Gastrocnemius medialis (tissue), 4 donors: ENCODE data around the gene PRXL2C. TPM values are rescaled to one million over a fixed set of nuclear protein-coding genes. Genes with fewer than 3 reads are reported as not detected.
A peak's percentile ranks its signal among the peaks of the same experiment; 100 is the strongest.

Source experiments
- ATAC-seq, 2 donors: fragments of 150-250 bp; one replicate each; pipeline ENCODE4 v1.9.1; 2016
- DNase-seq, 2 donors: peaks; one replicate each; pipeline ENCODE4 v3.0.0-alpha.2; 2019
- H3K27ac ChIP-seq, 4 donors: fragments of 200-600 bp; sonication (generic); 1 replicate in 1 of 4; 2 replicates in 3 of 4; pipeline ENCODE4 v1.5.1; 2016 to 2018; ENCODE audit warnings: mild to moderate bottlenecking in 2 of 4, moderate library complexity in 1 of 4
- H3K27me3 ChIP-seq, 3 donors: fragments of 200-600 bp; sonication (generic) in 2 of 3; 1 replicate in 1 of 3; 2 replicates in 2 of 3; pipeline versions ENCODE4 v1.5.1 to v1.6.0; 2016 to 2019; ENCODE audit warnings: mild to moderate bottlenecking in 1 of 3, moderate library complexity in 1 of 3
- H3K36me3 ChIP-seq, 2 donors: fragments of 200-600 bp; sonication (generic) in 1 of 2; one replicate each; pipeline ENCODE4 v1.5.1; 2017 to 2018
- H3K4me1 ChIP-seq, 2 donors: fragments of 200-600 bp; sonication (generic) in 1 of 2; one replicate each; pipeline ENCODE4 v1.5.1; 2016 to 2017; ENCODE audit warnings: mild to moderate bottlenecking in 2 of 2
- H3K4me3 ChIP-seq, 4 donors: fragments of 200-600 bp; sonication (generic) in 3 of 4; 1 replicate in 1 of 4; 2 replicates in 3 of 4; pipeline ENCODE4 v1.5.1; 2016 to 2019; ENCODE audit warnings: mild to moderate bottlenecking in 2 of 4
- H3K9me3 ChIP-seq, 3 donors: fragments of 200-600 bp; sonication (generic) in 2 of 3; 1 replicate in 1 of 3; 2 replicates in 2 of 3; pipeline ENCODE4 v1.5.1; 2016 to 2019
- POLR2A ChIP-seq, 2 donors: fragments of 450-650 bp; IDR thresholded peaks; one replicate each; pipeline ENCODE4 v1.6.1; 2017; ENCODE audit warnings: antibody characterized with exemption in 2 of 2, mild to moderate bottlenecking in 2 of 2, moderate library complexity in 2 of 2
- in situ Hi-C, 4 donors: fragments of 200-750 bp; cut with MboI; loops; one replicate each; pipeline versions ENCODE4 v1.15.0 to v1.8.0; 2017; ENCODE audit warnings: low sequenced_read_pairs in 4 of 4
- intact Hi-C: fragments of 100-400 bp; cut with DNase I; formaldehyde crosslinking; loops from one replicate; pipeline ENCODE4 v1.15.1; 2023; ENCODE audit warnings: low total_unique reads
- total RNA-seq, 4 donors: library from RNA; depleted of rRNA; stranded (reverse); fragments of >200 nt; gene quantifications; one replicate each; pipeline versions ENCODE4 v1.1.0 to v1.2.3, GENCODE V29; 2016
- TF ChIP-seq, protein P1 (sequence below), 5 experiments: fragments of 450-650 bp in 3 of 5; fragments of 200-600 bp in 2 of 5; sonication (generic) in 2 of 5; IDR thresholded peaks in 4 of 5; conservative IDR thresholded peaks in 1 of 5; 1 replicate in 4 of 5; 2 replicates in 1 of 5; pipeline ENCODE4 v1.5.1; 2016 to 2019; ENCODE audit warnings: antibody characterized with exemption in 5 of 5, mild to moderate bottlenecking in 3 of 5, moderate library complexity in 3 of 5

PRXL2C gene
- total RNA-seq, 4 donors from 2014 or later: 16.9 to 29.4 (median 23.8) TPM

DNA sequence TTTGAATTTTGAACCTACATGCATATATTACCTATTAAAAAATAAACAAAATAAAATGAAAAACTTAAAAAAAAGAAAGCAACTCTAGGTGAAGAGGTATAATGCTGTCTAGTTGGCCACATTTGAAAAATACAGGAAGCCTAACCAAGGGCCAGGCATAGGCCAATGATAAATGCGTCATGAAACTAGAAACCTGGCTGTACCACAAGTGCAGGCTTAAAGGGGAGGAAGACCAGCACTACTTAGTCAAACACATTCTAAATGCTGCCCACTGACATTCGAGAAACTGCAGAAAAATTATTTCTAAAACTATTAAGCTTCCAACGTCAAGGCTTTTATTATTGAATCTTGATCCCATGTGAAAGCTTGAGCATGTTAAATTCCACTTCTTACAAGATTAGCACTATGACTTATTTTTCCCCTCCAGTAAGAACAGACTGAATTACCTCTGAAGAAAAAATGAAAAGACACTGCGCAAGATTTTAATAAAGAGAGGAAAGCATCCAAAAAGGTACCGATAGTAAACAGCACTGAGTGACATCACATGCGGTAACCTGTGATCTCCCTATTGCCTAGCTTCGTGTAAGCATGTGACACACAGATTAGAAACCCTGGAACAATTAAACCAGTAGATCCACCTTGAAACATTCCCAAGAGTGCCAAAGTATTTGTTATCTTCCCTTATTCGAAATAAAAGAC, 51.7 kb downstream of the PRXL2C start:
- intact Hi-C loops (loop anchor here (1.0 kb wide), 1 partner anchor 43 kb away; no protein-coding TSS in a partner anchor), in situ Hi-C loops (loop anchor here in 1 of 4 donors (10.0 kb wide), 1 partner anchor 51 kb away; the partner anchor contains the start of gene PRXL2C)
- ATAC-seq (peak; percentile 89 to 92), DNase-seq (peak; percentile 18 to 38)
- H3K4me3 ChIP-seq: peak overlapping the region; percentile 10 to 37 (median 27)
- H3K27ac ChIP-seq: peak overlapping the region; percentile 73 to 84 (median 78)
- H3K36me3 ChIP-seq: no peaks in the 10 kb centered on the region
- H3K4me1 ChIP-seq: peaks cover 7 to 13% of the 10 kb centered on the region in 2 donors
- no peaks in the 10 kb centered on the region for H3K27me3 ChIP-seq
- TF ChIP-seq, protein P1, sequence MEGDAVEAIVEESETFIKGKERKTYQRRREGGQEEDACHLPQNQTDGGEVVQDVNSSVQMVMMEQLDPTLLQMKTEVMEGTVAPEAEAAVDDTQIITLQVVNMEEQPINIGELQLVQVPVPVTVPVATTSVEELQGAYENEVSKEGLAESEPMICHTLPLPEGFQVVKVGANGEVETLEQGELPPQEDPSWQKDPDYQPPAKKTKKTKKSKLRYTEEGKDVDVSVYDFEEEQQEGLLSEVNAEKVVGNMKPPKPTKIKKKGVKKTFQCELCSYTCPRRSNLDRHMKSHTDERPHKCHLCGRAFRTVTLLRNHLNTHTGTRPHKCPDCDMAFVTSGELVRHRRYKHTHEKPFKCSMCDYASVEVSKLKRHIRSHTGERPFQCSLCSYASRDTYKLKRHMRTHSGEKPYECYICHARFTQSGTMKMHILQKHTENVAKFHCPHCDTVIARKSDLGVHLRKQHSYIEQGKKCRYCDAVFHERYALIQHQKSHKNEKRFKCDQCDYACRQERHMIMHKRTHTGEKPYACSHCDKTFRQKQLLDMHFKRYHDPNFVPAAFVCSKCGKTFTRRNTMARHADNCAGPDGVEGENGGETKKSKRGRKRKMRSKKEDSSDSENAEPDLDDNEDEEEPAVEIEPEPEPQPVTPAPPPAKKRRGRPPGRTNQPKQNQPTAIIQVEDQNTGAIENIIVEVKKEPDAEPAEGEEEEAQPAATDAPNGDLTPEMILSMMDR (IDR thresholded peaks at IDR 0.05 in 4 of 5, conservative IDR thresholded peaks at IDR 0.05 in 1 of 5): no peak
- peak in 1 of 2 donors; percentile 24 for TF ChIP-seq POLR2A (IDR thresholded peaks at IDR 0.05)
- H3K9me3 ChIP-seq: no peaks in the 10 kb centered on the region

DNA sequence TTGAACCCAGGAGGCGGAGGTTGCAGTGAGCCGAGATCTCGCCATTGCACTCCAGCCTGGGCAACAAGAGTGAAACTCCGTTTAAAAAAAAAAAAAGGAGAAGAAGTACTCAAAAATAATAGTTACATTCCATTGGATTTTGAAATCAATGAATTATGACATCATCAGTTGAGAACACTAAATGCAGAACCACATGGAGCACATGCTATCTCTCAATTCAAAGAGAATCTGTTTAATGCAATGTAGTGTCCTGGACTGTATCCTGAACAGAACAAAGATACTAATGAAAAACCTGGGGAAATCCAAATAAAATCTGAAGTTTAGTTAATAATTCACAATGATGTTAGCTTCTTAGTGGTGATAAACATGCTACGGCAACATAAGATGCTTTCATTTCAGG, 55.8 kb downstream of the PRXL2C start:
- H3K4me1 ChIP-seq: peaks cover 7 to 13% of the 10 kb centered on the region in 2 donors
- no peaks in the 10 kb centered on the region for H3K27me3 ChIP-seq
- DNase-seq (no peak), ATAC-seq (no peak)
- no peak overlapping the region for H3K4me3 ChIP-seq
- in situ Hi-C loops (no loop called here), intact Hi-C loops (no loop called here)
- no peak overlapping the region for H3K27ac ChIP-seq
- no peaks in the 10 kb centered on the region for H3K36me3 ChIP-seq
- H3K9me3 ChIP-seq: no peaks in the 10 kb centered on the region
- TF ChIP-seq, protein P1 (IDR thresholded peaks at IDR 0.05 in 4 of 5, conservative IDR thresholded peaks at IDR 0.05 in 1 of 5): no peak
- TF ChIP-seq POLR2A (IDR thresholded peaks at IDR 0.05): no peak

DNA sequence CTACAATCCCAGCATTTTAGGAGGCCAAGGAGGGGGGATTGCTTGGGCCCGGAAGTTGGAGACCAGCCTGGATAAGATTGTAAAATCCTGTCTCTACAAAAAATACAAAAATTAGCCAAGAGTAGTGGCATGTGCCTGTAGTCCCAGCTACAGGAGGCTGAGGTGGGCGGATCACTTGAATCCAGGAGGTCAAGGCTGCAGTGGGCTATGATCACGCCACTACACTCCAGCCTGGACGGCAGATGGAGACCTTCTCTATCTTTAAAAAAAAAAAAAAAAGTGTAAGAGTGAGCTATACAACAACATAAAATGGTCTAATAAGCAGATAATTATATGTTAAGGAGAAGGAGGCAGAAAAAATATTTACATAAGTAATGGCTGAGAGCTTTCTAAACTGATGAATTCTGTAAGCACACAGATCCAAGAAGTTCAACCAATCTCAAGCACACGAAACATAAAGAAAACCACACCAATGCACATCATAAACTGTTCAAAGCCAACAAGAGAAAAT, 58.5 kb downstream of the PRXL2C start:
- TF ChIP-seq, protein P1 (IDR thresholded peaks at IDR 0.05 in 4 of 5, conservative IDR thresholded peaks at IDR 0.05 in 1 of 5): no peak
- no peak for TF ChIP-seq POLR2A (IDR thresholded peaks at IDR 0.05)
- Histone ChIP-seq H3K36me3 (no peaks in the 10 kb centered on the region), H3K27me3 (no peaks in the 10 kb centered on the region), H3K4me3 (no peak overlapping the region), H3K4me1 (no peaks in the 10 kb centered on the region), H3K9me3 (no peaks in the 10 kb centered on the region), H3K27ac (no peak overlapping the region)
- no peak for ATAC-seq
- no peak for DNase-seq
- intact Hi-C loops (no loop called here), in situ Hi-C loops (no loop called here)

Other genes starting within 250 kb of the PRXL2C start
- 1 to 10 TPM in 3 of 4 donors, under 1 TPM in 1; 0.15 to 5.1 (median 1.7) TPM for gene ZNF367, start 236.9 kb downstream of the PRXL2C start, total RNA-seq
- 10 to 100 TPM in 3 of 4 donors, 1 to 10 TPM in 1; 6.2 to 19.3 (median 12.3) TPM for gene HABP4, start 205.1 kb downstream of the PRXL2C start, total RNA-seq
- 1 to 10 TPM; 2.0 to 9.4 (median 5.5) TPM for gene CDC14B, start 35.5 kb downstream of the PRXL2C start, total RNA-seq
- gene ZNF510, start 122.8 kb upstream of the PRXL2C start, total RNA-seq: 10 to 100 TPM in 1 of 4 donors, 1 to 10 TPM in 3; 7.0 to 11.3 (median 8.6) TPM
- gene ZNF782, start 199.2 kb upstream of the PRXL2C start, total RNA-seq: 1 to 10 TPM; 4.0 to 8.4 (median 5.6) TPM